ENCODE results near the gene BOLL. TPM values are rescaled to one million over a fixed set of nuclear protein-coding genes. Genes with fewer than 3 reads are reported as not detected.

BOLL gene
- total RNA-seq, 2 donors from 2014 or later: not detected

Other genes starting within 250 kb of the BOLL start
- 10 to 100 TPM in 1 of 2 donors, 1 to 10 TPM in 1; 5.4 to 11.4 TPM for gene RFTN2, start 109.7 kb downstream of the BOLL start, total RNA-seq
- gene MARS2, start 80.0 kb downstream of the BOLL start, total RNA-seq: 1 to 10 TPM; 3.4 to 3.5 TPM
- gene PLCL1, start 19.3 kb upstream of the BOLL start, total RNA-seq: 1 to 10 TPM; 6.9 to 7.5 TPM